Mesenchymal stem cell (in vitro differentiated cells and primary cell): ENCODE results near the gene STEAP4.

Source experiments
- DNase-seq: peaks from one replicate; pipeline ENCODE4 v3.0.0-alpha.2; 2013
- H2AFZ ChIP-seq: one replicate; pipeline ENCODE4 v1.6.1; 2013; ENCODE audit warnings: low read depth, mild to moderate bottlenecking, control low read depth, inconsistent platforms, low read length, moderate library complexity
- H2AK5ac ChIP-seq: 2 replicates; pipeline ENCODE4 v1.6.1; 2013; ENCODE audit warnings: low read length, moderate library complexity, mild to moderate bottlenecking, inconsistent platforms; ENCODE audit not compliant: severe bottlenecking
- H2BK120ac ChIP-seq: one replicate; pipeline ENCODE4 v1.6.1; 2013; ENCODE audit warnings: low read depth, mild to moderate bottlenecking, inconsistent platforms, low read length, moderate library complexity
- H2BK12ac ChIP-seq, 2 experiments: one replicate each; pipeline ENCODE4 v1.6.1; 2013; ENCODE audit warnings: inconsistent platforms in 2 of 2, low read length in 2 of 2, mild to moderate bottlenecking in 2 of 2, moderate library complexity in 2 of 2, control low read depth in 1 of 2
- H2BK15ac ChIP-seq: one replicate; pipeline ENCODE4 v1.6.1; 2013; ENCODE audit warnings: mild to moderate bottlenecking, low read depth, inconsistent platforms; ENCODE audit not compliant: poor library complexity, severe bottlenecking
- H2BK5ac ChIP-seq: 2 replicates; pipeline ENCODE4 v1.6.1; 2013; ENCODE audit warnings: low read depth, mild to moderate bottlenecking, low read length, control low read depth, inconsistent platforms; ENCODE audit not compliant: poor library complexity, severe bottlenecking
- H3K14ac ChIP-seq, 2 experiments: one replicate each; pipeline ENCODE4 v1.6.1; 2013; ENCODE audit warnings: inconsistent platforms in 2 of 2, low read length in 2 of 2, control low read depth in 1 of 2, mild to moderate bottlenecking in 1 of 2, moderate library complexity in 1 of 2
- H3K18ac ChIP-seq, 2 experiments: one replicate each; pipeline ENCODE4 v1.6.1; 2013; ENCODE audit warnings: inconsistent platforms in 2 of 2, low read length in 2 of 2, control low read depth in 1 of 2, low read depth in 1 of 2, mild to moderate bottlenecking in 1 of 2
- H3K23ac ChIP-seq, 2 experiments: one replicate each; pipeline ENCODE4 v1.6.1; 2013; ENCODE audit warnings: inconsistent platforms in 2 of 2, low read length in 2 of 2, mild to moderate bottlenecking in 2 of 2, moderate library complexity in 2 of 2, control low read depth in 1 of 2
- H3K27ac ChIP-seq: 2 replicates; pipeline ENCODE4 v1.5.1; 2013; ENCODE audit warnings: mild to moderate bottlenecking, moderate library complexity, low read length, control low read depth, inconsistent platforms; ENCODE audit not compliant: poor library complexity, severe bottlenecking
- H3K27me3 ChIP-seq, 2 experiments: 2 replicates each; pipeline versions ENCODE4 v1.6.1 to v1.7.0; 2013; ENCODE audit warnings: low read length in 2 of 2, mild to moderate bottlenecking in 2 of 2, moderate library complexity in 2 of 2, control low read depth in 1 of 2, inconsistent platforms in 1 of 2; ENCODE audit not compliant: control insufficient read depth in 1 of 2, insufficient read depth in 1 of 2
- H3K36me3 ChIP-seq, 2 experiments: 2 replicates each; pipeline versions ENCODE4 v1.6.1 to v1.7.0; 2013; ENCODE audit warnings: low read length in 2 of 2, control low read depth in 1 of 2, inconsistent platforms in 1 of 2, low read depth in 1 of 2, mild to moderate bottlenecking in 1 of 2; ENCODE audit not compliant: insufficient read depth in 2 of 2, control insufficient read depth in 1 of 2
- H3K4ac ChIP-seq, 2 experiments: one replicate each; pipeline ENCODE4 v1.6.1; 2013; ENCODE audit warnings: inconsistent platforms in 2 of 2, low read length in 2 of 2, mild to moderate bottlenecking in 2 of 2, moderate library complexity in 2 of 2, control low read depth in 1 of 2, low read depth in 1 of 2
- H3K4me1 ChIP-seq: 2 replicates; pipeline ENCODE4 v1.6.1; 2013; ENCODE audit warnings: low read depth, low read length, control low read depth; ENCODE audit not compliant: control insufficient read depth, insufficient read depth
- H3K4me2 ChIP-seq: 2 replicates; pipeline ENCODE4 v1.6.1; 2013; ENCODE audit warnings: low read length, mild to moderate bottlenecking, inconsistent platforms; ENCODE audit not compliant: poor library complexity, severe bottlenecking
- H3K4me3 ChIP-seq, 2 experiments: 2 replicates each; pipeline versions ENCODE4 v1.5.1 to v1.7.0; 2013; ENCODE audit warnings: low read length in 2 of 2, mild to moderate bottlenecking in 2 of 2, control low read depth in 1 of 2, low read depth in 1 of 2; ENCODE audit not compliant: insufficient read depth in 1 of 2
- H3K79me1 ChIP-seq: replicated peaks from 2 replicates; pipeline ENCODE4 v1.6.1; 2013; ENCODE audit warnings: mild to moderate bottlenecking, control low read depth, low read length, inconsistent platforms; ENCODE audit not compliant: poor library complexity, severe bottlenecking
- H3K9ac ChIP-seq: 2 replicates; pipeline ENCODE4 v1.7.0; 2013; ENCODE audit warnings: mild to moderate bottlenecking, low read length, moderate library complexity
- H3K9me3 ChIP-seq: 2 replicates; pipeline ENCODE4 v1.7.0; 2013; ENCODE audit warnings: mild to moderate bottlenecking, low read length; ENCODE audit not compliant: control insufficient read depth
- H4K8ac ChIP-seq: one replicate; pipeline ENCODE4 v1.6.1; 2013; ENCODE audit warnings: inconsistent platforms, mild to moderate bottlenecking, low read length, moderate library complexity
- H4K91ac ChIP-seq: one replicate; pipeline ENCODE4 v1.6.1; 2013; ENCODE audit warnings: mild to moderate bottlenecking, low read length, inconsistent platforms
- WGBS: methylation state at CpG from one replicate; pipeline ENCODE4 v1.1.7; 2013; ENCODE audit warnings: mixed read lengths; 5-methylcytosine and 5-hydroxymethylcytosine counted together

STEAP4 gene

DNA sequence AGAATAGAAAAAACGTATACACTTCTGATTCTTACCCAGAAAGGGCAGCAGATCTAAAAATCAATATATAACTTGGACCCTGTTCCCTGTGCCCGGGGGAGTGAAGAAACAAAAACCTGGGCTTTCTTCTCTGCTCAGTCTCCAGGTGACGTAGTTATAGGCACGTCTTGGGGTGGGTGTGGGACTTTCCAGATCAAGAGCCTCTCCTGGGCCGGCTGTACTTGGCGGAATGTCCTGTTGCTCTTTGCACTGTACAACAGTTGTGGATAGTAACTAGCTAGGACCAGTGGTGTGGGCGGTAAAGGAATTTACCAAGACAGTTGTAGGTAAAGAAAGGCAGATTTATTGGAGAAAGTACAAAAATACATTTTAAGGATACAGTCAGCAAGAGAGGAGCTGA is 40.4 kb upstream of the STEAP4 start:
- Histone ChIP-seq H3K27ac (no peak overlapping the region), H3K14ac (no peak overlapping the region), H2BK12ac (no peak overlapping the region), H2BK5ac (no peak overlapping the region), H3K9ac (no peak overlapping the region), H3K9me3 (no peaks in the 10 kb centered on the region), H2AFZ (no peak overlapping the region), H3K27me3 (peaks cover 0 to 5% of the 10 kb centered on the region in 2 experiments), H3K4ac (no peak overlapping the region), H2AK5ac (no peak overlapping the region), H3K4me3 (no peak overlapping the region), H4K91ac (no peak overlapping the region), H3K23ac (no peak overlapping the region), H3K79me1 (no peaks in the 10 kb centered on the region), H2BK120ac (no peak overlapping the region), H4K8ac (no peak overlapping the region), H3K4me1 (no peaks in the 10 kb centered on the region), H3K18ac (no peak overlapping the region), H3K4me2 (no peak overlapping the region), H2BK15ac (no peak overlapping the region), H3K36me3 (no peaks in the 10 kb centered on the region)
- 73% methylated on average over 7 of the region's 7 CpGs for WGBS
- DNase-seq, result no peak

DNA sequence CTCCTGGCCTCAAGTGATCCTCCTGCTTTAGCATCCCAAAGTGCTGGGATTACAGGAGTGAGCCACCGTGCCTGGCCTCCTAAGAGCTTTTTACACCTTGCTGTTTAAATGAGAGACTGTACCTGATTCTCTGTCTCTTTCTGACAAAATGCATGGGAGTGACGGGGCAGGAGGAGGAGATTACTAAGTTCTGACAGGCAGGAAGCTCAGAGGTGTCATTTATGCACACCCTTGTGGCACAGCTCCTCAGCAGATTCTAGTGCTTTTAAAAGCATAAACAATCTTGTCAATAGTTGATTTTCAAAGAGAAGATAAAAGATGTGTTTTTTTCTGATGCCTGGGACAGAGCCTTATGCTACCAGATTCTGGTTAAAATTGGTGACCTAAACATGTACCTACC is 39.7 kb upstream of the STEAP4 start:
- Histone ChIP-seq H3K9ac (no peak overlapping the region), H3K79me1 (no peaks in the 10 kb centered on the region), H4K8ac (no peak overlapping the region), H3K23ac (no peak overlapping the region), H3K27me3 (peaks cover 0 to 5% of the 10 kb centered on the region in 2 experiments), H3K4me1 (no peaks in the 10 kb centered on the region), H2BK120ac (no peak overlapping the region), H2BK12ac (no peak overlapping the region), H2AK5ac (no peak overlapping the region), H4K91ac (no peak overlapping the region), H2BK15ac (no peak overlapping the region), H3K14ac (no peak overlapping the region), H2AFZ (no peak overlapping the region), H3K4me3 (no peak overlapping the region), H3K4me2 (no peak overlapping the region), H3K27ac (no peak overlapping the region), H3K18ac (no peak overlapping the region), H3K36me3 (no peaks in the 10 kb centered on the region), H2BK5ac (no peak overlapping the region), H3K4ac (no peak overlapping the region), H3K9me3 (no peaks in the 10 kb centered on the region)
- WGBS, result 66% methylated on average over 2 of the region's 2 CpGs
- DNase-seq, result no peak

DNA sequence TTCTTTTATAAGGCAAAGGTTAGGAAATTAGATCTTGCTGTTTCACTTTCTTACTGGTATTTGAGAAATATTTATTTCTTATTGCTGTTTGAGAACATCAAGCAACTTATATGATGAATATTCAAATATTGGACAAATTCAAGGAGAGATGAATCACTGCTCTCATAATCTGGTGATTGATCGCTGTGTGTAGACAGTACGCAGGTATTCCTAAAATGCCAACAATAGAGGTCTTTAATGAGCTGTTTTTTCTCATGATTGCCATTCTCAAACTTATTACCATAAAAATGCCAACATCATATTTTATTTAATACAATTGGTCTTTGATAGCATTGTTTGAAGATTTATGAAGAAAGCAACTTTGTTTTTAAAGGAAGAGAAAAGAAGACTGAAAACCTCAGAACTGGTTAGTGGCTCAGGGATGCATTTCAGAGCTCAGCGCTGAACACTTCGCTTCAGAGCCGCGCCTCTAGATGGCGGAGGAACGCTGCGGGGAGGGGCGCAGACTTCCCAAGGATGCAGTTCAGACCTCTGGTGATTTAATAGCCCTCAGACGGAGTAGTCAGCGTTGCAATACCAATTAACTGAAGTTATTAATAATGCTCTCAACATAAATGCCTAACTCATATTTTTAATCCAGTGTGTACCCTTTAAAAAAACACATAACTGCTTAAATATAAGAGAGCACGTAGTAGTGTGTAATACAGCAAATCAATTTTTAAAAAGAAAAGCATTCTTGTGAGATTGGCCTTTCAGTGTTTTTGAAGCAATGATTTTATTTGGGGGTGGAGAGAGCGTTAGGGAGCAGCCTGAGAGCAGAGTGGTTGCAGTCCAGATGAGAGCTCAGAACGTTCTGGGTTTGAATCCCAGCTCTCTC is 38.5 kb upstream of the STEAP4 start:
- no peak overlapping the region for H2AK5ac ChIP-seq
- DNase-seq, result no peak

DNA sequence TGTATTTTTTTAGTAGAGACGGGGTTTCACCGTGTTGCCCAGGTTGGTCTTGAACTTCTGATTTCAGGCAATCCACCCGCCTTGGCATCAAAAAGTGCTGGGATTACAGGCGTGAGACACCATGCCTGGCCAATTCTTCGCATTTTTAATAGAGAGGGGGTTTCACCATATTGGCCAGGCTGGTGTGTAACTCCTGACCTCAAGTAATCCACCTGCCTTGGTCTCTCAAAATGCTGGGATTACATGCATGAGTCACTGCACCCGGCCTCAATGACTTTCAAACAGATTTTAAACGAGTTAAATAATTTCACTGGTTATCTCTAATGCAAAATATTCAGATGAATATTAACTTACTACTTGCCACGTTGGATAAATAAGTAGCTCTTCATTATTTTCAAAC is 37.6 kb upstream of the STEAP4 start:
- Histone ChIP-seq H2AK5ac (no peak overlapping the region), H3K4me2 (no peak overlapping the region), H3K18ac (no peak overlapping the region), H3K4me3 (no peak overlapping the region), H4K91ac (no peak overlapping the region), H3K23ac (no peak overlapping the region), H3K9me3 (no peaks in the 10 kb centered on the region), H2AFZ (no peak overlapping the region), H4K8ac (no peak overlapping the region), H3K36me3 (no peaks in the 10 kb centered on the region), H2BK5ac (no peak overlapping the region), H3K14ac (no peak overlapping the region), H2BK120ac (no peak overlapping the region), H3K79me1 (no peaks in the 10 kb centered on the region), H3K9ac (no peak overlapping the region), H2BK12ac (no peak overlapping the region), H3K27ac (no peak overlapping the region), H3K4ac (no peak overlapping the region), H2BK15ac (no peak overlapping the region), H3K27me3 (peaks cover 0 to 5% of the 10 kb centered on the region in 2 experiments), H3K4me1 (no peaks in the 10 kb centered on the region)
- 89% methylated on average over 5 of the region's 8 CpGs for WGBS
- DNase-seq, result no peak

More for the DNA sequence above, 38.5 kb upstream of the STEAP4 start:
- Histone ChIP-seq H4K91ac (no peak overlapping the region), H2BK15ac (no peak overlapping the region), H3K4me3 (peak overlapping the region in 1 of 2 experiments; percentile 16), H3K9ac (peak overlapping the region; percentile 52), H3K79me1 (no peaks in the 10 kb centered on the region), H2BK120ac (no peak overlapping the region), H3K27me3 (peaks cover 0 to 5% of the 10 kb centered on the region in 2 experiments), H3K9me3 (no peaks in the 10 kb centered on the region), H3K4ac (no peak overlapping the region), H3K23ac (no peak overlapping the region), H2BK5ac (no peak overlapping the region), H3K4me2 (no peak overlapping the region), H3K18ac (no peak overlapping the region), H2AFZ (no peak overlapping the region), H2BK12ac (no peak overlapping the region), H3K36me3 (no peaks in the 10 kb centered on the region), H3K27ac (no peak overlapping the region), H3K4me1 (no peaks in the 10 kb centered on the region), H3K14ac (no peak overlapping the region), H4K8ac (no peak overlapping the region)
- 37% methylated on average over 13 of the region's 15 CpGs for WGBS
